ENCODE data around the gene SLC25A27.

SLC25A27 gene, protein sequence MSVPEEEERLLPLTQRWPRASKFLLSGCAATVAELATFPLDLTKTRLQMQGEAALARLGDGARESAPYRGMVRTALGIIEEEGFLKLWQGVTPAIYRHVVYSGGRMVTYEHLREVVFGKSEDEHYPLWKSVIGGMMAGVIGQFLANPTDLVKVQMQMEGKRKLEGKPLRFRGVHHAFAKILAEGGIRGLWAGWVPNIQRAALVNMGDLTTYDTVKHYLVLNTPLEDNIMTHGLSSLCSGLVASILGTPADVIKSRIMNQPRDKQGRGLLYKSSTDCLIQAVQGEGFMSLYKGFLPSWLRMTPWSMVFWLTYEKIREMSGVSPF

DNA sequence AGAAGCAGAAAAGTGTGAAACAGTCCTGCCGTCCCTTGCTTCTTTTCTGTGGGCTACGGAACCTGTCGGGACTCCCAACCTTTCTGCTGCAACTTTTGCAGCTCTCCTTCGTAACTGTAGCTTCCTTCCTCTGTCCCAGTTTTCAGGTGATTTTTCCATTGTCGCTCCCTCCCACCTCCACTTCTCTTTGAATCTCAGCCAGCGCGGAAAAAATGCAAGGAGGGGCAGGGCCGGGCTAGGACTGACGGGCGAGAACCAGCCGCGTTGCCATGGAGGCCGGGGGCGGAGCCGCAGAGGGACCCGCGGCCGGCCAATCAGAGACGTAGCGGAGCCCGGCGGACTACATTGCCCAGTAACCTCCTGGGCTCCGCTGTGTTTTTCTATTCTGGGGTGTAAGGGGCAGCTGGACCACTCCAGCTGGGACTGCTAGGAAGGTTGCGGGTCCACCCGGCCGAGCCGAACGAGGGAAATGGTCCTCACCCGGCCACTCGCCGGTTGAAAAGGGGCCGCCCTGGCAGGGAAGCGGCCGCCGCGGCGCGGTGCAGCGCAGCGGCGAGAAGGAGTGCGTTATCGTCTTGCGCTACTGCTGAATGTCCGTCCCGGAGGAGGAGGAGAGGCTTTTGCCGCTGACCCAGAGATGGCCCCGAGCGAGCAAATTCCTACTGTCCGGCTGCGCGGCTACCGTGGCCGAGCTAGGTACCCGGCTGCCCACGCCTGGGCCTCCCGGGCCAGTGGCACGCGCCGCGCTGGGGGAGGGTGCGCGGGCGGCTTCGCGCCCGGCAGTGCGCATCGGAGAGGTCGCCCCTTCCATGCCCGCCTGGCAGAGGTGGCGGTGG, at the start of gene SLC25A27, which contains the start of gene CYP39A1:
Gene SLC25A27 (plus strand): TSS at position 373 of the 836 bp plus-strand sequence. CDS start 218 bp downstream, at position 591.
Gene CYP39A1 (minus strand): TSS at position 216 of the 836 bp plus-strand sequence. CDS start 236 bp downstream, outside the sequence.
- Histone ChIP-seq H3K4me1 (peaks cover 0 to 9% (median 5%) of the 10 kb centered on the region in 10 experiments; a peak in 7 of 20 replicates), H4K20me1 (no peaks in the 10 kb centered on the region), H3K27ac (no peak within 1 kb of the TSS), H3K4me2 (peak within 1 kb of the TSS; percentile 67 to 88 (median 82)), H3K36me3 (no peaks in the 10 kb centered on the region), H3K9ac (peak within 1 kb of the TSS; percentile 20 to 73 (median 57); a peak in 21 of 22 replicates), H3K9me3 (replicated peaks in 1 of 11) (peaks cover 0 to 9% (median 8%) of the 10 kb centered on the region in 11 experiments; a peak in 12 of 22 replicates), H3K27me3 (peaks cover 11 to 26% (median 20%) of the 10 kb centered on the region in 11 experiments; a peak in 20 of 22 replicates), H3K4me3 (peak within 1 kb of the TSS; percentile 61 to 78 (median 66))
- no peak for TF ChIP-seq Cebpa-rat (IDR thresholded peaks at IDR 0.05)

DNA sequence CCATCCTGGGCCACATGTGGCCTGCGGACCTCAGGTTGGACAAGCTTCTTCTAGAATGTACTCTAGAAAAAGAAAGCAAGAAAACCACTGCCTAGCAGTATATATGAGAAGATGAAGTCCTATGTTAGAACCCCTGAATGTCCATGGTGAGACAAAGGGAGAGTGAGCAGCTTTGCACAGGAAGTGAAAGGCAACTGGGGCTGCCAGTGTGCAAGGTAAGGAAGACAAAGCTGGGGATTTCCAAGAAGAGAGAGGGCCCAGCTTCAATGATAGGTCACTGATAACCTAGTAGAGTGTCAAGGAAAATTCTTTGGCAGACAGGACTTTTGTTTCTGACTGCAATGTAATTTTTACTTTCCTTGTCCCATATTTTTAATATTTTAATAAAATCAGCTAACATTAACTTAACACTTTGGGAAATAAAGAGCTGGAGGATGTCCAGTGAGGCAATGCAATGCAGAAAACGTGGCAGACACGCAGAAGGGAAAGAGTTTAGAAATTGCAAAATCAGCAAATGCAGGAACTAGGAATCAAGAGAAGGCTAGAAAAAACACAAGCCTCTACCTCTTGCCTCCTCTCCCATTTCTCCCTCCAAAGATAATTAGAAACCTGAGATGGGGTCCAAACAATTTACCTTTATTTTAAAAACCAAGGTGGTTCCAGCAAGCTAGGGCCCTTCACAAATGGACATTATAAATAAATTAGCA, 47.5 kb upstream of the SLC25A27 start:
- Histone ChIP-seq H3K9ac (no peak overlapping the region), H3K27ac (no peak overlapping the region), H3K36me3 (no peaks in the 10 kb centered on the region), H3K4me2 (no peak overlapping the region), H3K27me3 (no peaks in the 10 kb centered on the region), H3K4me1 (no peaks in the 10 kb centered on the region), H3K4me3 (no peak overlapping the region), H4K20me1 (no peaks in the 10 kb centered on the region), H3K9me3 (replicated peaks in 1 of 11) (no peaks in the 10 kb centered on the region)
- no peak for TF ChIP-seq Cebpa-rat (IDR thresholded peaks at IDR 0.05)

DNA sequence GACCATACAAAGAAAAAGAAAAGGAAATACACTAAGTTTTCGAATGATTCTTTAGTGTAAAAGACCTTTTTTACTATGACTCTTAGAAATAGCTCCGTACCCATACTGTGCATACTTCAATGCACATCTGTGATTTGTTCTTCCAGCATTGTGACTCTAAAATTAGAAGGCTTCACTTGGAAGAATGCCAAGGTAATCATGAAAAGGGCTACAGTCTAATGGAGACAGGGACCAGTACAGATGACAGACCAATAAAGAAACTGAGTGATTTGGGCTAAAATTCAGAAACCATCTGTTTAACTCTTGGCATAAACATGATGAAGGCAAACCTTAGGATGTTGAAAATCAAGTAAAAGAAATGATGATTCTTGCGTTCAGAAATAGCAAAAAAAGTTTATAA, 46.4 kb upstream of the SLC25A27 start:
- no peak for TF ChIP-seq Cebpa-rat (IDR thresholded peaks at IDR 0.05)
- no peak overlapping the region for H3K4me2 ChIP-seq
- H3K9ac ChIP-seq, result no peak overlapping the region
- H3K4me1 ChIP-seq, result no peaks in the 10 kb centered on the region
- no peak overlapping the region for H3K4me3 ChIP-seq
- H3K27ac ChIP-seq, result no peak overlapping the region
- H3K36me3 ChIP-seq, result no peaks in the 10 kb centered on the region
- no peaks in the 10 kb centered on the region for H3K9me3 ChIP-seq (replicated peaks in 1 of 11)
- H4K20me1 ChIP-seq, result no peaks in the 10 kb centered on the region
- no peaks in the 10 kb centered on the region for H3K27me3 ChIP-seq

DNA sequence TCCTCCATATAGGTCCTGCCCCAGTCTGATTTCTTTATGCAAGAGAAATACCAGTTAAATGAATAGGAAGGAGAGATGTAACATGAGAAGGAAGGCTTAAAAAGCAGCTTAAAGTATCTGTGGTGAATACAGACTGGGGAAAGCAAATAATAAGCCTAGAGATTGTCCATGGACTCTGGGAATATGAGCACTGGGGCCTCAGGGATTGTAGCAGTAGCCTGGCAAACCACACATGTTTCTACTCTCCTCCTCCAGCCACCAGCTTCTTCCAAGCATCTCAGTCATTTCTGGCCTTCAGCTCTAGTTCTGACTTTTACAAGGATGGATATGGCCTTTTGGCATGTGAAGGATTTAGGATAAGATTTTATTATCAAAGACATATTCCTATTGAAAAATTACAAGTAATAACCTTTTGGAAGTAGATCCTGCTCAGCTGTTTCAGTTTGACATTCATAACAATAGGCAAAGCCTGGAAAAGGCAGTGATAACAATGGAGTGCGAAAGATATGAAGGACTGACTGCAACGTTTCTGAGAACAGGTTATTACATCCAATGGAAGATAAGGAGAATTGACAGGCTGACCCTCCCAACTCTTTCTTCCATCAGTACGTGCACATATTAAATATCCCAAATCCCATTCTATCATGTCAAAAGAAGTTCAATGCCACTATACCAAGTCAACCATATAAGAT, 41.8 kb upstream of the SLC25A27 start:
- Histone ChIP-seq H3K4me2 (no peak overlapping the region), H3K4me1 (no peaks in the 10 kb centered on the region), H4K20me1 (no peaks in the 10 kb centered on the region), H3K9me3 (replicated peaks in 1 of 11) (no peaks in the 10 kb centered on the region), H3K4me3 (no peak overlapping the region), H3K27ac (no peak overlapping the region), H3K9ac (no peak overlapping the region), H3K27me3 (no peaks in the 10 kb centered on the region), H3K36me3 (no peaks in the 10 kb centered on the region)
- no peak for TF ChIP-seq Cebpa-rat (IDR thresholded peaks at IDR 0.05)

DNA sequence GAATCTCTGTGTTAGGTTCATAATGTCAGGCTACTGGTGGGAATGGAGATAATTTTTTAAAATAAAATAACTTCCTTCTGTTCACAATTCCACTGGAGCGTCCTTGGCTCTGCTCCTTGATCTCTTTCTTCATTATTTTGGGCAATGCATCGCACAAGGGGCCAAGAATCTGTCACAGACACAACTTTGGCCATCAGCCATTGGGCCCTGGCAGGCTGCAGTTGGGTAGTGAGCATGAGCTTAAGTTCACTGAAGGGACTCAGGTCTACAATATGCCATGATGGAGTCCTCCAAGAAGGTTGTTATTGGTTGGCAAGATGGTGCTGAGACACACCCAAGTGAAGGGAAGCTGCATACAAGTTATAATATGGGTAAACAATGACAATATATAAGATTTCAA, 40.1 kb upstream of the SLC25A27 start:
- Histone ChIP-seq H3K4me2 (no peak overlapping the region), H3K9me3 (replicated peaks in 1 of 11) (no peaks in the 10 kb centered on the region), H3K27ac (no peak overlapping the region), H3K27me3 (no peaks in the 10 kb centered on the region), H3K4me1 (no peaks in the 10 kb centered on the region), H3K36me3 (no peaks in the 10 kb centered on the region), H4K20me1 (no peaks in the 10 kb centered on the region), H3K9ac (no peak overlapping the region), H3K4me3 (no peak overlapping the region)
- TF ChIP-seq Cebpa-rat (IDR thresholded peaks at IDR 0.05), result no peak

DNA sequence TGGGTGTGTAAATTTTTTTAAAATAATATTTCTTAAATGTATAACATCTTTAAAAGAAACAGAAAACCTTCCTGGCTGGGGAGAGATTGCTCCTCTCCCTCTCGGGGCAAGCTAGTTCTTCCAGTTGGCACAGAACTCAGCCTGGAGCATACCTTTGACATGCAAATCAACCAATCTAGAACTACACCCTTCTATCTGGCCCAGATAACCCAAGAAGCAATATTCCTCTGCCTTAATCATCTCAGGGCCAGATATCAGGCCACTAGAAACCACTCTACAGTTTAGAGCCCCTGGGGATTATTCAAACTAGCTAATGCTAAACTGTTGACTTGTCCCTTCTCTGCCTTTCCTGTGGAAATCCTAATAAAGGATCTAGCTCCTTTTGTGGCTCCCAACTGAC, 34.0 kb upstream of the SLC25A27 start:
- H3K36me3 ChIP-seq, result no peaks in the 10 kb centered on the region
- no peak overlapping the region for H3K4me3 ChIP-seq
- no peaks in the 10 kb centered on the region for H3K9me3 ChIP-seq (replicated peaks in 1 of 11)
- no peak overlapping the region for H3K9ac ChIP-seq
- no peak overlapping the region for H3K4me2 ChIP-seq
- H3K27me3 ChIP-seq, result no peaks in the 10 kb centered on the region
- H3K27ac ChIP-seq, result no peak overlapping the region
- no peak for TF ChIP-seq Cebpa-rat (IDR thresholded peaks at IDR 0.05)
- H3K4me1 ChIP-seq, result no peaks in the 10 kb centered on the region
- no peaks in the 10 kb centered on the region for H4K20me1 ChIP-seq

DNA sequence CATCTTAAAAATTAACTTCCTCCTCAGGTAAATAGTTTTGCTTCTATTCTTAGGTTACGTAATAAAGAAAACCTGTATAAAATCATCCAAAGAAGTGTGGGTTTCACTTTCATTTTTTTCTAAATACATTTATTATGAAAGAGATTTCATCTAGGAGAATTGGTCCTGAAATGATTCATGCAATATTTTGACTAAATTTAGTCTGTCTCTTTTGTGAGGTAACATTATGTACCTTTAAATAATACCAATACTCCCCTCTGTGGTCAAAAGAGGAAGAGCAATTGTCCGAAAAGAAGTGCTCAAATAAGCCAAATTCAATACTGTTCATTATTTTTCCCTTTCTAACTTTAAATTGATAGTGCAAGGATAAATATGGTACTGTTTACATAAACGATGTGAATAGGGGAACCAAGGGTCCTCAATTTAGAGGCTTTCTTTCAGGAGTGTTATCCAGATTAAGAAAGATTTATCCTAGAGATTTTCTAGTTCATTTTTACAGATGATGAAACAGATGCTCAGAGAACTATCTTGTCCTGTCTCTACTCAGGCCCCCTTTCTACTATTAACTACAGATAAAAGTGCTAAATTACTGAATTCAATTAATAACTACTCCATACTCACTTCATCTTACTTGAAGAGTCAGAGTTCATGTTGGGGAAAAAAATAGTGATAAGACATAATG, 26.4 kb upstream of the SLC25A27 start:
- Histone ChIP-seq H4K20me1 (no peaks in the 10 kb centered on the region), H3K9ac (no peak overlapping the region), H3K27me3 (no peaks in the 10 kb centered on the region), H3K9me3 (replicated peaks in 1 of 11) (no peaks in the 10 kb centered on the region), H3K4me2 (no peak overlapping the region), H3K27ac (no peak overlapping the region), H3K4me1 (no peaks in the 10 kb centered on the region), H3K4me3 (no peak overlapping the region), H3K36me3 (no peaks in the 10 kb centered on the region)
- TF ChIP-seq Cebpa-rat (IDR thresholded peaks at IDR 0.05), result no peak; a peak in 1 of 22 replicates

DNA sequence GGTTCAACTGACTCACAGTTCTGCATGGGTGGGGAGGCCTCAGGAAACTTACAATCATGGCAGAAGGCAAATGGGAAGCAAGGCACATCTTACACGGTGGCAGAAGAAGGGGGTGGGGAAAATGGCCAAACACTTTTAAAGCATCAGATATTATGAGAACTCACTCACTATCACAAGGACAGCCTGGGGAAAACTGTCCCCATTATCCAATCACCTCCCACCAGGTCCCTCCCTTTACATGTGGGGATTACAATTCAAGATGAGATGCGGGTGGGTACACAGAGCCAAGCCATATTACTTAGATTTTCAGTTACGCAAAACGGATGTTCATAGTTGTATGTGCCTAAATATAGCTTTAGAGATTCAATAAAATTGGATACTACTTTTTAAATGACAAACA, 25.8 kb upstream of the SLC25A27 start:
- H3K9me3 ChIP-seq (replicated peaks in 1 of 11), result no peaks in the 10 kb centered on the region
- no peaks in the 10 kb centered on the region for H3K4me1 ChIP-seq
- H3K27ac ChIP-seq, result no peak overlapping the region

More for the DNA sequence above, 25.8 kb upstream of the SLC25A27 start:
- TF ChIP-seq Cebpa-rat (IDR thresholded peaks at IDR 0.05), result no peak
- Histone ChIP-seq H3K36me3 (no peaks in the 10 kb centered on the region), H4K20me1 (no peaks in the 10 kb centered on the region), H3K27me3 (no peaks in the 10 kb centered on the region), H3K9ac (no peak overlapping the region), H3K4me3 (no peak overlapping the region), H3K4me2 (no peak overlapping the region)

All from BLaER1 treated with 17β-estradiol and CSF1 and Interleukin-3, amounts not matched to agents 10 nM and 100 nM (cell line).